ENCODE data around the gene GRK5. TPM values are rescaled to one million over a fixed set of nuclear protein-coding genes. Genes with fewer than 3 reads are reported as not detected.

The GRK5 gene
- total and polyA plus RNA-seq, 4 donors: 18.5 to 43.1 (median 40.3) TPM

- Histone ChIP-seq H3K9me3 (ENCODE audit: control insufficient read depth in 4 of 4, insufficient read depth in 3 of 4, low read length in 3 of 4) (no peaks in the 10 kb centered on the region), H3K9ac (ENCODE audit: insufficient read depth in 1 of 2, low read length in 2 of 2) (no peak overlapping the region), H3K27me3 (ENCODE audit: control insufficient read depth in 3 of 3, insufficient read depth in 3 of 3, low read length in 2 of 3) (no peaks in the 10 kb centered on the region), H3K36me3 (ENCODE audit: control insufficient read depth in 4 of 4, insufficient read depth in 4 of 4, low read length in 4 of 4) (peaks cover 0 to 18% (median 10%) of the 10 kb centered on the region in 4 donors), H3K4me3 (no peak overlapping the region), H3K27ac (ENCODE audit: low read depth in 1 of 2, low read length in 1 of 2) (no peak overlapping the region), H3K4me1 (ENCODE audit: control insufficient read depth in 5 of 5, insufficient read depth in 5 of 5, low read length in 5 of 5) (peaks cover 0 to 30% (median 10%) of the 10 kb centered on the region in 5 donors)
- no peak for TF ChIP-seq CTCF (IDR thresholded peaks at IDR 0.05; ENCODE audit: control extremely low read depth, extremely low read depth)
- DNase-seq (no peak), ATAC-seq (ENCODE audit: insufficient read depth, low FRiP score) (no peak)
- WGBS, 2 donors: 78 to 85% methylated on average over 10 of the region's 10 CpGs
Observed at GRCh38 chr10:119379466-119380071, 172.2 kb downstream of the GRK5 start.

GRCh38 chr10:119383174-119383856, 175.9 kb downstream of the GRK5 start:
- DNase-seq (no peak), ATAC-seq (ENCODE audit: insufficient read depth, low FRiP score) (no peak)
- TF ChIP-seq CTCF (IDR thresholded peaks at IDR 0.05; ENCODE audit: control extremely low read depth, extremely low read depth): no peak
- Histone ChIP-seq H3K4me3 (no peak overlapping the region), H3K27me3 (ENCODE audit: control insufficient read depth in 3 of 3, insufficient read depth in 3 of 3, low read length in 2 of 3) (no peaks in the 10 kb centered on the region), H3K36me3 (ENCODE audit: control insufficient read depth in 4 of 4, insufficient read depth in 4 of 4, low read length in 4 of 4) (peaks cover 0 to 14% (median 11%) of the 10 kb centered on the region in 4 donors), H3K9ac (ENCODE audit: insufficient read depth in 1 of 2, low read length in 2 of 2) (no peak overlapping the region), H3K9me3 (ENCODE audit: control insufficient read depth in 4 of 4, insufficient read depth in 3 of 4, low read length in 3 of 4) (no peaks in the 10 kb centered on the region), H3K4me1 (ENCODE audit: control insufficient read depth in 5 of 5, insufficient read depth in 5 of 5, low read length in 5 of 5) (peaks cover 0 to 15% (median 0%) of the 10 kb centered on the region in 5 donors), H3K27ac (ENCODE audit: low read depth in 1 of 2, low read length in 1 of 2) (no peak overlapping the region)
- 72 to 75% methylated on average over 11 of the region's 11 CpGs for WGBS, 2 donors

- Histone ChIP-seq H3K9ac (ENCODE audit: insufficient read depth in 1 of 2, low read length in 2 of 2) (no peak overlapping the region), H3K36me3 (ENCODE audit: control insufficient read depth in 4 of 4, insufficient read depth in 4 of 4, low read length in 4 of 4) (peaks cover 0 to 19% (median 13%) of the 10 kb centered on the region in 4 donors), H3K4me1 (ENCODE audit: control insufficient read depth in 5 of 5, insufficient read depth in 5 of 5, low read length in 5 of 5) (peaks cover 0 to 10% (median 0%) of the 10 kb centered on the region in 5 donors), H3K9me3 (ENCODE audit: control insufficient read depth in 4 of 4, insufficient read depth in 3 of 4, low read length in 3 of 4) (peaks cover 0 to 3% (median 1%) of the 10 kb centered on the region in 4 donors), H3K27me3 (ENCODE audit: control insufficient read depth in 3 of 3, insufficient read depth in 3 of 3, low read length in 2 of 3) (no peaks in the 10 kb centered on the region), H3K27ac (ENCODE audit: low read depth in 1 of 2, low read length in 1 of 2) (no peak overlapping the region), H3K4me3 (no peak overlapping the region)
- DNase-seq (no peak), ATAC-seq (ENCODE audit: insufficient read depth, low FRiP score) (no peak)
- 93 to 98% methylated on average over 5 of the region's 5 CpGs for WGBS, 2 donors
- TF ChIP-seq CTCF (IDR thresholded peaks at IDR 0.05; ENCODE audit: control extremely low read depth, extremely low read depth): no peak
Observed at GRCh38 chr10:119384127-119384526, 176.8 kb downstream of the GRK5 start.

Data from lung (tissue), 12 donors.